ENCODE measurements around the gene TSPAN13.

Gene TSPAN13

GRCh38 chr7:16727736-16728135 is 25.8 kb upstream of the TSPAN13 start:
- Histone ChIP-seq H3K4me1 (no peaks in the 10 kb centered on the region), H3K36me3 (no peaks in the 10 kb centered on the region), H3K4me3 (ENCODE audit: low read depth, low read length) (no peak overlapping the region), H3K27me3 (no peaks in the 10 kb centered on the region; the same call in 1 of the 2 replicates), H3K9me3 (no peaks in the 10 kb centered on the region)
- DNase-seq = no peak
- TF ChIP-seq, protein P1, sequence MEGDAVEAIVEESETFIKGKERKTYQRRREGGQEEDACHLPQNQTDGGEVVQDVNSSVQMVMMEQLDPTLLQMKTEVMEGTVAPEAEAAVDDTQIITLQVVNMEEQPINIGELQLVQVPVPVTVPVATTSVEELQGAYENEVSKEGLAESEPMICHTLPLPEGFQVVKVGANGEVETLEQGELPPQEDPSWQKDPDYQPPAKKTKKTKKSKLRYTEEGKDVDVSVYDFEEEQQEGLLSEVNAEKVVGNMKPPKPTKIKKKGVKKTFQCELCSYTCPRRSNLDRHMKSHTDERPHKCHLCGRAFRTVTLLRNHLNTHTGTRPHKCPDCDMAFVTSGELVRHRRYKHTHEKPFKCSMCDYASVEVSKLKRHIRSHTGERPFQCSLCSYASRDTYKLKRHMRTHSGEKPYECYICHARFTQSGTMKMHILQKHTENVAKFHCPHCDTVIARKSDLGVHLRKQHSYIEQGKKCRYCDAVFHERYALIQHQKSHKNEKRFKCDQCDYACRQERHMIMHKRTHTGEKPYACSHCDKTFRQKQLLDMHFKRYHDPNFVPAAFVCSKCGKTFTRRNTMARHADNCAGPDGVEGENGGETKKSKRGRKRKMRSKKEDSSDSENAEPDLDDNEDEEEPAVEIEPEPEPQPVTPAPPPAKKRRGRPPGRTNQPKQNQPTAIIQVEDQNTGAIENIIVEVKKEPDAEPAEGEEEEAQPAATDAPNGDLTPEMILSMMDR (IDR thresholded peaks at IDR 0.05; ENCODE audit: low read depth, low read length) = no peak

DNA sequence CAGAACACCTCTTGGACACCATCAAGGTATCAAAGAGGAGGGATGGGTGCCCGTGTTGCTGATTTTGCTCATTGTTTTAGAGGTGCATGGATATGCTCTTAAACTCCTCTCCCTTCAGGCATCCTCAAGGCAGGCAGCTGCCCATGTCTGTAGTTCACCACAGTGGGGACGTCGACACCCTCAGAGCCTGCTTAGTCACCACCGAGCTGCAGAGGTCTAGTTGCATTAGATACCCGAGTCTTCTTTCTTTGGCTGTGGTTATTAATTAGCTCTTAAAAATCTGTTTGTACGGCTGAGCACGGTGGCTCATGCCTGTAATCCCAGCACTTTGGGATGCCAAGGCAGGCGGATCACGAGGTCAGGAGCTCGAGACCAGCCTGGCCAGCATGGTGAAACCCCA is 24.7 kb upstream of the TSPAN13 start:
- no peaks in the 10 kb centered on the region for H3K9me3 ChIP-seq
- no peaks in the 10 kb centered on the region for H3K4me1 ChIP-seq
- TF ChIP-seq, protein P1 (IDR thresholded peaks at IDR 0.05; ENCODE audit: low read depth, low read length) = no peak
- no peaks in the 10 kb centered on the region for H3K36me3 ChIP-seq
- DNase-seq = no peak
- no peak overlapping the region for H3K4me3 ChIP-seq (ENCODE audit: low read depth, low read length)
- no peaks in the 10 kb centered on the region; the same call in 1 of the 2 replicates for H3K27me3 ChIP-seq

DNA sequence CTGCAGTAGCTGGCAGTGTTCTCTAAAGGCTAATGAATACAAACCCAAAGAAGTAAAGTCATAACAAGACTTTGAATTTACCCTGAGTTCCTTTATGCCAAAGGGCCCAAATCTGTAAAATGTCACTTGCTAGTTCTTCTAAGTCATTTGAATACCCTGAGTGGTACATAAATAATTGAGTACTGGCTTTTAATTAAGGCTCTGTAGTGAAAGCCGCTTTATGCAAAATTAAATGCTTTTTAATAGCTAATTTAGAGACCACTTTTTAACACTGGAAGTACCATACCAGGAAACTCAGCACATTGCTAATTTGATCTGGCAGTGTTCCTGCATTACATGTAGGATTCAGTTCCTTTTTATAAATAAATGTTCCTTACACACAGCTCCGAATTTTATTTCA is 24.0 kb upstream of the TSPAN13 start:
- DNase-seq = no peak
- no peaks in the 10 kb centered on the region for H3K9me3 ChIP-seq

DNA sequence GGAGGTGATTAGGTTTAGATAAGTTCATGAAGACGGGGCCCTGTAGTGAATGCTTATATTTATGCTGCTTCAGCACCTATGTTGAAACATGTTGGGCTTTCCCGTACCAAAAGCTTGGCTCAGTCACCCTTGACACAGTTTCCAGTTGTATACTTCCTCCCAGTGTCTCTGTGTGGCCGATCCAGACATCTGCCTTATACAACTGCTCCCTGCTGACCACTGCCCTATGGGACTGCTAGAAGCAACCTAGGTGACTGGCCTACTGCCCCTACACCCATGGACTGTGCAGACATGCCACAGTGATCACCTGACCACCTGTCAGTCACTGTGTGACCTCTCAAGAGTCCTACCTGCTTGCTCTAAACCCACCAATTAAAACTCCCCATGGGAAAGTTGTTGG is 22.6 kb upstream of the TSPAN13 start:
- TF ChIP-seq, protein P1 (IDR thresholded peaks at IDR 0.05; ENCODE audit: low read depth, low read length) = no peak
- Histone ChIP-seq H3K4me3 (ENCODE audit: low read depth, low read length) (no peak overlapping the region), H3K27me3 (no peaks in the 10 kb centered on the region; the same call in 1 of the 2 replicates), H3K4me1 (no peaks in the 10 kb centered on the region), H3K36me3 (no peaks in the 10 kb centered on the region), H3K9me3 (no peaks in the 10 kb centered on the region)
- no peak for DNase-seq

More for the DNA sequence above, 24.0 kb upstream of the TSPAN13 start:
- Histone ChIP-seq H3K4me3 (ENCODE audit: low read depth, low read length) (no peak overlapping the region), H3K4me1 (no peaks in the 10 kb centered on the region), H3K27me3 (no peaks in the 10 kb centered on the region; the same call in 1 of the 2 replicates), H3K36me3 (no peaks in the 10 kb centered on the region)
- TF ChIP-seq, protein P1 (IDR thresholded peaks at IDR 0.05; ENCODE audit: low read depth, low read length) = no peak

- Histone ChIP-seq H3K4me3 (ENCODE audit: low read depth, low read length) (no peak overlapping the region), H3K9me3 (no peaks in the 10 kb centered on the region), H3K36me3 (no peaks in the 10 kb centered on the region), H3K4me1 (no peaks in the 10 kb centered on the region), H3K27me3 (no peaks in the 10 kb centered on the region; the same call in 1 of the 2 replicates)
- no peak for DNase-seq
- TF ChIP-seq, protein P1 (IDR thresholded peaks at IDR 0.05; ENCODE audit: low read depth, low read length) = no peak
These were observed 20.7 kb upstream of the TSPAN13 start for GRCh38 chr7:16732828-16733227.

DNA sequence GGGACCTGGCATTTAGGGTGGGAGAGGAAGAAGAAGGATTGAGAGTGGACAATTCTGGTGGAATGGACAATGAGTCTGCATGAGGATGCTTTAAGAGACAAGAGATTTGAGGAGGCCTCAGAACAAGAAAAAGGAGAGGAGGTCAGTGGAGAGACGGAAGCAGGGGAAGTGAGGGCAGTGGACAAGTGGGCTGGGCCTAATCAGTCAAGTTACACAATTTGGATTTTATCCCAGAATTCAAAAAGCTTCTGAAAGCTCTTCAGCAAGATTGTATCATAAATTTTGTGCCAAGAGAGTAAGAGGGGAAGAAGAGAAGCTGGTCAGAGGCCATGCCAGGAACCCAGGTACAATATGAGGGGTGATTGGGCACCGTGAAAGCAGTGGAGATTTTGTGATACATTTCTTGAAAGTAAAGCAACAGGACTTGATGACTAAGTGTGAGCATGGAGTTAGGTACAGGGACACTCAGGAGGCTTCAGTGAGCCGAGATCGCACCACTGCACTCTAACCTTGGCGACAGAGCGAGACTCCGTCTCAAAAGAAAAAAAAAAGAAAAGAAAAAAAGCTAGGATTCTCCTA is 19.3 kb upstream of the TSPAN13 start:
- no peak for DNase-seq
- H3K4me1 ChIP-seq = no peaks in the 10 kb centered on the region
- H3K27me3 ChIP-seq = no peaks in the 10 kb centered on the region; the same call in 1 of the 2 replicates
- no peaks in the 10 kb centered on the region for H3K9me3 ChIP-seq
- H3K36me3 ChIP-seq = no peaks in the 10 kb centered on the region
- TF ChIP-seq, protein P1 (IDR thresholded peaks at IDR 0.05; ENCODE audit: low read depth, low read length) = no peak
- H3K4me3 ChIP-seq (ENCODE audit: low read depth, low read length) = no peak overlapping the region

All from BE2C (cell line).